ENCODE measurements around the gene PLCG2. TPM values are rescaled to one million over a fixed set of nuclear protein-coding genes. Genes with fewer than 3 reads are reported as not detected.

The PLCG2 gene
- polyA plus RNA-seq, 2 of the 4 experiments (the other 2 are of a cell fraction), result 2.8 to 6.0 TPM

- Histone ChIP-seq H3K4me1 (no peaks in the 10 kb centered on the region), H3K4me3 (no peak overlapping the region), H3K9me3 (no peaks in the 10 kb centered on the region), H3K4me2 (no peak overlapping the region), H3K27ac (no peak overlapping the region)
- ChIA-PET CTCF (interaction anchor here (1.2 to 1.8 kb wide), 2 partner anchors 18 to 30 kb away, joined by 5 to 8 read pairs; no protein-coding TSS in a partner anchor), POLR2A (no interaction called here)
- ATAC-seq (no peak), FAIRE-seq (no peak), DNase-seq (ENCODE audit: low read depth in 1 of 2, low spot score in 1 of 2) (no peak)
- TF ChIP-seq MAFK (IDR thresholded peaks at IDR 0.05; ENCODE audit: partially characterized antibody), result no peak
- TF ChIP-seq KDM5A (IDR thresholded peaks at IDR 0.05), result no peak
- TF ChIP-seq EP300 (IDR thresholded peaks at IDR 0.05), result no peak
- TF ChIP-seq CHD2 (IDR thresholded peaks at IDR 0.05; ENCODE audit: low read length, partially characterized antibody), result no peak
- TF ChIP-seq ZFP36 (IDR thresholded peaks at IDR 0.05; ENCODE audit: borderline replicate concordance, partially characterized antibody), result no peak
- no peak for TF ChIP-seq KDM1A (IDR thresholded peaks at IDR 0.05; ENCODE audit: low read depth)
- TF ChIP-seq HEYL (CRISPR knock-in tag; IDR thresholded peaks at IDR 0.05), result no peak
- TF ChIP-seq TFCP2L1 (CRISPR knock-in tag; IDR thresholded peaks at IDR 0.05), result no peak
- 80% methylated on average over 8 of the region's 8 CpGs for WGBS (ENCODE audit: missing lambda C conversion rate)
These were observed 76.6 kb downstream of the PLCG2 start for GRCh38 chr16:81855552-81856153.

DNA sequence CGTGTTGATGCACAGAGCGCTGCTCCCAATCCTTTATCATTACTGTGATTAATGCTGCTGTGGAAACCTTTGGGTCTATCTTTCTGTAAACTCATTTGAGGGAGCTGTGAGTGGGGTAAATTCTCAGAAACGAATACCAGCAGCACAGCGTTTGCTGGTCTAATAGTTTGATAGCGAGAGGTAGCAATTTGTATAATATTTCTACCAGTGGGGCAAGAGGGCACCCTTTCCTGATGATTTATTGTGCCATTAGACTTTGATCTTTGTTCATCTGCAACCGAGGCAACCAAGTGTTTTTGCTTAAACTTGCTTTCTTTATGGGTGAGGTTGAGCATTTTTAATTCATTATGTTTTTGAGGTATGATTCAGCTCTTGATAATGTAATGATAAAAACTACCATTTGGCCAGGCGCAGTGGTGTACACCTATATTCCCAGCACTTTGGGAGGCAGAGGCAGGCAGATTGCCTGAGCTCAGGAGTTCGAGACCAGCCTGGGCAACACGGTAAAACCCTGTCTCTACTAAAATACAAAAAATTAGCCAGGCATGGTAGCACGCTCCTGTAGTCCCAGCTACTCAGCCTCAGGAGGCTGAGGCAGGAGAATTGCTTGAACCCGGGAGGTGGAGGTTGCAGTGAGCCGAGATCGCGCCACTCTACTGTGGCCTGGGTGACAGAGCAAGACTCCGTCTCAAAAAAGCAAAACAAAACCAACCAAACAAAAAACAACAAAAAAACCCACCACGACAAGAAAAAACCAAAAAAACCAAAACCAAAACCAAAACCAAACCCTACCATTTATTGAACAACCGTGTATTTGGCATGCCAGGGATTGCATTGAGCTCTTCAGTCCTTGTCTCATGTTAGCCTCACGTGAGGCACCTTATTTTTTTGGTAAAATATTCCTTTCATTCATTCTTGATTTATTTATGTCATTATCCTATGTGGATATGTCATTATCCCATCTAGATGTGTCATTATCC, 81.5 kb downstream of the PLCG2 start:
- Histone ChIP-seq H3K9me3 (no peaks in the 10 kb centered on the region), H3K4me1 (no peaks in the 10 kb centered on the region), H3K27ac (no peak overlapping the region), H3K4me2 (no peak overlapping the region), H3K4me3 (no peak overlapping the region)
- WGBS (ENCODE audit: missing lambda C conversion rate), result 79% methylated on average over 18 of the region's 18 CpGs
- no peak for ATAC-seq
- ChIA-PET POLR2A (no interaction called here), CTCF (interaction anchor here (0.8 to 1.4 kb wide), 2 partner anchors 13 to 25 kb away, joined by 3 to 4 read pairs; no protein-coding TSS in a partner anchor)
- FAIRE-seq, result no peak
- no peak for DNase-seq (ENCODE audit: low read depth in 1 of 2, low spot score in 1 of 2)
- TF ChIP-seq RNF2 (IDR thresholded peaks at IDR 0.05; ENCODE audit: borderline replicate concordance, low read depth) (no peak), ZNF302 (CRISPR knock-in tag; IDR thresholded peaks at IDR 0.05) (no peak), TFCP2L1 (CRISPR knock-in tag; IDR thresholded peaks at IDR 0.05) (no peak), ELK1 (IDR thresholded peaks at IDR 0.05; ENCODE audit: low read depth, low read length) (no peak), HEYL (CRISPR knock-in tag; IDR thresholded peaks at IDR 0.05) (no peak), ESRRA (IDR thresholded peaks at IDR 0.05; ENCODE audit: borderline replicate concordance, low read length) (no peak), TP53 (CRISPR knock-in tag; IDR thresholded peaks at IDR 0.05) (no peak), HES2 (IDR thresholded peaks at IDR 0.05) (no peak), GATA3 (IDR thresholded peaks at IDR 0.05; ENCODE audit: borderline replicate concordance) (no peak), MAFK (IDR thresholded peaks at IDR 0.05; ENCODE audit: partially characterized antibody) (no peak), JUNB (IDR thresholded peaks at IDR 0.05) (no peak), RCOR1 (IDR thresholded peaks at IDR 0.05; ENCODE audit: low read depth, low read length) (no peak)
- TF ChIP-seq, protein P1, sequence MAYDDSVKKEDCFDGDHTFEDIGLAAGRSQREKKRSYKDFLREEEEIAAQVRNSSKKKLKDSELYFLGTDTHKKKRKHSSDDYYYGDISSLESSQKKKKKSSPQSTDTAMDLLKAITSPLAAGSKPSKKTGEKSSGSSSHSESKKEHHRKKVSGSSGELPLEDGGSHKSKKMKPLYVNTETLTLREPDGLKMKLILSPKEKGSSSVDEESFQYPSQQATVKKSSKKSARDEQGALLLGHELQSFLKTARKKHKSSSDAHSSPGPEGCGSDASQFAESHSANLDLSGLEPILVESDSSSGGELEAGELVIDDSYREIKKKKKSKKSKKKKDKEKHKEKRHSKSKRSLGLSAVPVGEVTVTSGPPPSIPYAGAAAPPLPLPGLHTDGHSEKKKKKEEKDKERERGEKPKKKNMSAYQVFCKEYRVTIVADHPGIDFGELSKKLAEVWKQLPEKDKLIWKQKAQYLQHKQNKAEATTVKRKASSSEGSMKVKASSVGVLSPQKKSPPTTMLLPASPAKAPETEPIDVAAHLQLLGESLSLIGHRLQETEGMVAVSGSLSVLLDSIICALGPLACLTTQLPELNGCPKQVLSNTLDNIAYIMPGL (CRISPR knock-in tag; IDR thresholded peaks at IDR 0.05; ENCODE audit: borderline replicate concordance), result no peak
